ENCODE data around the gene AARS2.

The AARS2 gene

GRCh38 chr6:44250718-44251123 is 62.4 kb downstream of the AARS2 start:
- no peak for TF ChIP-seq CTCF (IDR thresholded peaks at IDR 0.05; ENCODE audit: borderline replicate concordance, control extremely low read depth, extremely low read depth, insufficient read depth, missing control alignments)
- DNase-seq (ENCODE audit: low spot score): no peak
- in situ Hi-C loops (cut with MboI; ENCODE audit: low sequenced_read_pairs, unreplicated experiment): no loop called here

DNA sequence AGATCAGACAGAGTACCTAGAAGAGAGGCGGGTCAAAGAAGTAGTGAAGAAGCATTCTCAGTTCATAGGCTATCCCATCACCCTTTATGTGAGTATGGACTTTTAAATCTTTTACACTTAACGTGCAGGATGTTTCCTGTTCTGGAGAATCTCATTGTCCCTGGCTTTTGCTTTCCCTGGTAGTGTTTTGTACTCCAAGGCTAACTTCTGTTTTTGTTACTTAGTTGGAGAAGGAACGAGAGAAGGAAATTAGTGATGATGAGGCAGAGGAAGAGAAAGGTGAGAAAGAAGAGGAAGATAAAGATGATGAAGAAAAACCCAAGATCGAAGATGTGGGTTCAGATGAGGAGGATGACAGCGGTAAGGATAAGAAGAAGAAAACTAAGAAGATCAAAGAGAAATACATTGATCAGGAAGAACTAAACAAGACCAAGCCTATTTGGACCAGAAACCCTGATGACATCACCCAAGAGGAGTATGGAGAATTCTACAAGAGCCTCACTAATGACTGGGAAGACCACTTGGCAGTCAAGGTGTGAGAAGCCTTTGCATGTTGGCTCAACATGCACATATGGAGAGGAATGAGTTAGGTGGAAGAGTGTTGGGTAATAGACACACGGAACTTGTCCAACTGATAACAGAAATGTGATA is 63.0 kb downstream of the AARS2 start:
- in situ Hi-C loops (cut with MboI; ENCODE audit: low sequenced_read_pairs, unreplicated experiment): no loop called here

More for the DNA sequence above, 63.0 kb downstream of the AARS2 start:
- no peak for DNase-seq (ENCODE audit: low spot score)
- no peak for TF ChIP-seq CTCF (IDR thresholded peaks at IDR 0.05; ENCODE audit: borderline replicate concordance, control extremely low read depth, extremely low read depth, insufficient read depth, missing control alignments)
